ENCODE data around the gene SEC16B.

GRCh38 chr1:177934461-177934860, 35.4 kb downstream of the SEC16B start:
- TF ChIP-seq CTCF (IDR thresholded peaks at IDR 0.05) = no peak
- TF ChIP-seq POLR2A (IDR thresholded peaks at IDR 0.05) = no peak
- TF ChIP-seq POLR2AphosphoS5 (IDR thresholded peaks at IDR 0.05) = no peak

Measured in gastroesophageal sphincter (tissue), 3 donors.